Measurements from ENCODE around the gene KRT75. TPM values are rescaled to one million over a fixed set of nuclear protein-coding genes. Genes with fewer than 3 reads are reported as not detected.

The KRT75 gene
- polyA plus RNA-seq, 1 donor (not counting 4 experiments of a cell fraction or from before 2014, with no cell fraction given) = 59.4 TPM

- peak within 1 kb of the TSS; percentile 19 for H2AFZ ChIP-seq (ENCODE audit: control insufficient read depth, low read length)
- H3K4me3 ChIP-seq (ENCODE audit: control insufficient read depth in 2 of 3, extremely low read depth in 1 of 3, insufficient read depth in 2 of 3, low read depth in 1 of 3, low read length in 3 of 3) = peak within 1 kb of the TSS in 1 of 3 experiments; percentile 29
- FAIRE-seq (peak; percentile 87), DNase-seq (ENCODE audit: low read depth, low spot score) (no peak)
- no peaks in the 10 kb centered on the region for H3K79me2 ChIP-seq (ENCODE audit: control insufficient read depth, insufficient read depth, low read length)
- H3K9me1 ChIP-seq (ENCODE audit: control insufficient read depth, extremely low read depth, insufficient read depth, low read length) = no peaks in the 10 kb centered on the region
- H3K9me3 ChIP-seq (ENCODE audit: control insufficient read depth, low read depth, low read length) = no peaks in the 10 kb centered on the region
- H3K9ac ChIP-seq (ENCODE audit: control insufficient read depth, extremely low read depth, insufficient read depth, low read length) = no peak within 1 kb of the TSS
- dilution Hi-C loops (cut with MboI; ENCODE audit: extremely low pct_ligation_motif_present, low sequenced_read_pairs) = no loop called here
- H3K36me3 ChIP-seq (ENCODE audit: control insufficient read depth in 2 of 2, extremely low read depth in 1 of 2, insufficient read depth in 2 of 2, low read length in 2 of 2) = peaks cover 0 to 2% of the 10 kb centered on the region in 2 experiments
- H4K20me1 ChIP-seq (ENCODE audit: control insufficient read depth, extremely low read depth, insufficient read depth, low read length) = no peaks in the 10 kb centered on the region
- no peak within 1 kb of the TSS for H3K27ac ChIP-seq (ENCODE audit: control insufficient read depth, insufficient read depth, low read length)
- peak within 1 kb of the TSS; percentile 12 for H3K4me2 ChIP-seq (ENCODE audit: control insufficient read depth, extremely low read depth, insufficient read depth, low read depth, low read length)
- TF ChIP-seq CTCF (optimal IDR thresholded peaks at IDR 0.05 in 1 of 3, IDR thresholded peaks at IDR 0.05 in 1 of 3, conservative IDR thresholded peaks at IDR 0.05 in 1 of 3; ENCODE audit: extremely low read depth in 1 of 3, insufficient read depth in 2 of 3, low read length in 3 of 3) (no peak), EZH2 (IDR thresholded peaks at IDR 0.05; ENCODE audit: low read length) (no peak)
- H3K27me3 ChIP-seq (ENCODE audit: control insufficient read depth, extremely low read depth, insufficient read depth, low read length) = no peaks in the 10 kb centered on the region
- H3K4me1 ChIP-seq (ENCODE audit: control insufficient read depth, extremely low read depth, insufficient read depth, low read length) = peaks cover 9% of the 10 kb centered on the region
These were observed 39.6 kb upstream of the KRT75 start, which contains the start of gene KRT6C for GRCh38 chr12:52473768-52474167. TSS of gene KRT6C (minus strand) at chr12:52473805. CDS start at chr12:52473737, 68 bp downstream.

- H3K27me3 ChIP-seq (ENCODE audit: control insufficient read depth, extremely low read depth, insufficient read depth, low read length) = no peaks in the 10 kb centered on the region
- no peaks in the 10 kb centered on the region for H3K9me3 ChIP-seq (ENCODE audit: control insufficient read depth, low read depth, low read length)
- FAIRE-seq (no peak), DNase-seq (ENCODE audit: low read depth, low spot score) (no peak)
- TF ChIP-seq CTCF (optimal IDR thresholded peaks at IDR 0.05 in 1 of 3, IDR thresholded peaks at IDR 0.05 in 1 of 3, conservative IDR thresholded peaks at IDR 0.05 in 1 of 3; ENCODE audit: extremely low read depth in 1 of 3, insufficient read depth in 2 of 3, low read length in 3 of 3) (no peak), EZH2 (IDR thresholded peaks at IDR 0.05; ENCODE audit: low read length) (no peak)
- dilution Hi-C loops (cut with MboI; ENCODE audit: extremely low pct_ligation_motif_present, low sequenced_read_pairs) = no loop called here
- H3K9me1 ChIP-seq (ENCODE audit: control insufficient read depth, extremely low read depth, insufficient read depth, low read length) = no peaks in the 10 kb centered on the region
- H3K4me2 ChIP-seq (ENCODE audit: control insufficient read depth, extremely low read depth, insufficient read depth, low read depth, low read length) = no peak overlapping the region
- no peaks in the 10 kb centered on the region for H3K79me2 ChIP-seq (ENCODE audit: control insufficient read depth, insufficient read depth, low read length)
- H2AFZ ChIP-seq (ENCODE audit: control insufficient read depth, low read length) = no peak overlapping the region
- H3K9ac ChIP-seq (ENCODE audit: control insufficient read depth, extremely low read depth, insufficient read depth, low read length) = no peak overlapping the region
- no peak overlapping the region for H3K4me3 ChIP-seq (ENCODE audit: control insufficient read depth in 2 of 3, extremely low read depth in 1 of 3, insufficient read depth in 2 of 3, low read depth in 1 of 3, low read length in 3 of 3)
- peaks cover 9% of the 10 kb centered on the region for H3K4me1 ChIP-seq (ENCODE audit: control insufficient read depth, extremely low read depth, insufficient read depth, low read length)
- H3K36me3 ChIP-seq (ENCODE audit: control insufficient read depth in 2 of 2, extremely low read depth in 1 of 2, insufficient read depth in 2 of 2, low read length in 2 of 2) = peaks cover 0 to 2% of the 10 kb centered on the region in 2 experiments
- no peak overlapping the region for H3K27ac ChIP-seq (ENCODE audit: control insufficient read depth, insufficient read depth, low read length)
- no peaks in the 10 kb centered on the region for H4K20me1 ChIP-seq (ENCODE audit: control insufficient read depth, extremely low read depth, insufficient read depth, low read length)
These were observed 35.7 kb upstream of the KRT75 start for GRCh38 chr12:52469853-52470252.
